HG02840 (cell line): ENCODE results near the gene ATAD3C.

Source experiments
- ATAC-seq: cut with Tn5 transposase; IDR thresholded peaks from one replicate; pipeline ENCODE4 v1.9.1; 2021; ENCODE audit warnings: mild to moderate bottlenecking, moderate library complexity, moderate number of reproducible peaks; ENCODE audit not compliant: unreplicated experiment, low FRiP score

ATAD3C gene

DNA sequence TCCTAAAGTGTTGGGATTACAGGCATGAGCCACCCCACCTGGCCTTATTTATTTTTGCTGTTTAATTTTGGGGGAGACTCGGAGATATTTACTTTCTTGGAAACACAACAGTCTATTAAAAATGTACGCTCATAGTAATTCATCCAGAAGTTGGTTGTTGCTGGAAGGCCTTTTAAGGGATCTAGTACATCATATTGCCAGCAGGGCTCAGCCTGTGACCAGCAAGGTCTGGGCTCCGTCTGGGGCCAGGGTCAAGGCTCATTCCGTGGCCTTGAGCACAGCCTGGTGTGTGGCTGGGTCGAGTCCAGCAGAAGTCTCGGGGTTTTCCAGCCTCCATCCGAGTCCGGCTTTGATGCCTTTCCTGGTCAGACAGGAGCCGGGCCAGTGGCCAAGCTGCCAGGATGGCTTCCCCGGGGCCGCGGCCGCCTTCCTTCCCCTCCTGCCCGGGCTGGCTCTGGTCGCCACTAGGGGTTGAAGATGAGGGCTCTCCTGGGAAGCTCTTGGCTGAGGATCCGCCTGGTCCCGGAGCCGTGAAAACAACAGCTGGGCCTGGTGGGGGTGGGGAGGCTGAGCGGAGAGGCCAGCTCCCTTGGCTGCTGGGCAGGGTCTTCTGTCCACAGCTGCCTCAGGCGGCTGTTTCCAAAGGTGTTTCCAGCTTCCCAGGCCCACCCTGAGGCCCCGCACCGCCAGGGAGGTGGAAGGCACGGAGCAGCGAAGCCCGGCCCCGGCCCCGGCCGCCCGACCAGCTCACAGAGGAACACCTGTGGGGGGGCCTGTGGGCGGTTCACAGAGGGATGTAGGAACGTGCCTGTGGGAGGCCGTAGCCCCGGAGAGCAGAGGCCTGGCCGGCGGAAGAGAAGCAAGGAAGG, 19.1 kb upstream of the ATAD3C start:
- ATAC-seq, result no peak

DNA sequence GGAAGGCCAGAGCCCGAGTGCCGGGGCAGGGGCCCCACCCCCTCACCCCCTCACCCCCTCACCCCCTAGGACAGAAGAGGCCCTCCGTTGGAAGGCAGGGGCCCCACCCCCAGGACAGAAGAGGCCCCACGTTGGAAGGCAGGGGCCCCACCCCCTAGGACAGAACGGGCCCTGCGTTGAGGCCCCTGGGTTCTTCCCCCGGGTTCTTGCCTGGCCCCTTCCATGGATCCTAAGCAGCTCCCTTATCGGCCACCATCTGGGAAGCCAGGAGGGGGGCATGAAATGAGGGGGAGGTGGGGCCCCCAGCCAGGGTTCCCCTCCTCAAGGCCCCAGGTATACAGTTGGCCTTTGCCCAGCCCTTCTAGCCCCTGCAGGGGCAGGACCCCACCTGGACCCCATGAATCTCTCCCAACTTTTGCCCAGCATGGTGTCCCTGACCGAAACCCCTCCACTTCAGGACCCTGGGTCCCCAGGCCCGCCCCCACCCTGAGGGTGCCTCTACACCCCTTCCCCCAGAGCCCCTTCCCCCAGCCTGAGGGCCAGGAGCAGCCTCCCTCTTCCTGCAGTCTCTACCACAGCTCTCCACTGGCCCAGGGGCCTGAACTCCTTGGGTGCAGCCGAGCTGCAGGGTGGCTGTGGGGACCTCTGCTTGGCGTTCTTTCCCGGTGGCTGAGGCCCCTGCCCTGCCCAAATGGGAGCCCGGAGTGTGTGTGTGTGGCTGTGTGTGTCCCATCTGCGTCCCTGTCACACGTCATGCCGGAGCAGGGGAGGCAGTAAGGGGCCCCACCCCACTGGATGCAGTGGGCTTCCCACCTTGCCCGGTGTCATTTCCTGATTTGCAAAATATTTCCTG, 18.3 kb upstream of the ATAD3C start:
- ATAC-seq, result no peak

DNA sequence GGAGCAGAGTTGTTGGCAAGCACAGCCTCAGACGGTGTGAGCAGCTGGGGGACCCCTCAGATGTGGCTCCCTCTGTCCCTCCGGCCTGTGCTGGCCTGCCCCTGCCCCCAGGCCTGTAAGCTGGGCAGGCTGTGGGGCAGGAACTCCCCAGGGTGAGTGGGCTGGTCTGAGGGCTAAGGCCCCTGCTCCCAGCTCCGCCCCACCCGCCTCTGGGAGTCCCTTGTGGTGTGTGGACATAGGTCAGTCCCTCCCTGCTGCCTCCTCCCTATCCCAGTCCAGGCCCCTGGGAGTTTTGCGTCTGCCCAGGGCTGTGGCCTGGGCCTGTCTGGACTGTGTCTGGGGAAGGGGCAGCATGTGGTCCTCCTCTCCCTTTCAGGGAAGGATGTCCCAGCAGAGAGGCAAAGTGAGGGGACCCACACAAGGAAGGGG, 17.6 kb upstream of the ATAD3C start:
- no peak for ATAC-seq

DNA sequence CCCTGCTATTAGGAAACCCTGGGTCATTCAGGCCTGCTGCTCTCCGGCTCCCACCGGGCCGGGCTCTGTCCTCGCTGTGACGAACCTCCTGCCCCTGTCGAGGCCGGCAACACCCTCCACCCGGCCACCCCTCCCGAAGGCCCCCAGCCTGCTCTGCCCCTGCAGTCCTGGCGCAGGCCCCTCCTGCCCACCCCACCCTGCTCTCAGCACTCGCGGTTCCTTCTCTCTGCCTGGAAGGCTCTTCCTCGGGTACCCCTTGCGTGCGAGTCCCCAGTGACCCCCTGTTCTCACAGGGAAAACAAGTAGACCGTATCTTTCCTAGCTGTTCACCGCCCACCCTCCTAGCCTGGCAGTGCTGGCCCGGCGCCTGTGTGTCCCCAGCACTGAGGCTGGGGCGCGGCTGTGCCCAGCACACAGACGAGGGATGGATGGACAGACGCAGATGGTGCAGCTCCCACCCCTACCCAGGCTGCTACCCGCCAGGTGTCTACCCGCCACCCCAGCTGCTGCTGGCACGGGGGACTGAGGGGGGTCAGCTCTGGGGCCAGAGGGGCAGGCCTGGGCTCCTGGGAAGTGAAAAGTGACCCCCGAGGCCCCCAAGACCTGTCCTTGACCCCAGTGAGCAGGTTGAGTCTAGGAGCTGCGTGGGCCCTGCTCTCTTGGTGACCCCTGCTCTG, 17.1 kb upstream of the ATAD3C start:
- ATAC-seq, result no peak

DNA sequence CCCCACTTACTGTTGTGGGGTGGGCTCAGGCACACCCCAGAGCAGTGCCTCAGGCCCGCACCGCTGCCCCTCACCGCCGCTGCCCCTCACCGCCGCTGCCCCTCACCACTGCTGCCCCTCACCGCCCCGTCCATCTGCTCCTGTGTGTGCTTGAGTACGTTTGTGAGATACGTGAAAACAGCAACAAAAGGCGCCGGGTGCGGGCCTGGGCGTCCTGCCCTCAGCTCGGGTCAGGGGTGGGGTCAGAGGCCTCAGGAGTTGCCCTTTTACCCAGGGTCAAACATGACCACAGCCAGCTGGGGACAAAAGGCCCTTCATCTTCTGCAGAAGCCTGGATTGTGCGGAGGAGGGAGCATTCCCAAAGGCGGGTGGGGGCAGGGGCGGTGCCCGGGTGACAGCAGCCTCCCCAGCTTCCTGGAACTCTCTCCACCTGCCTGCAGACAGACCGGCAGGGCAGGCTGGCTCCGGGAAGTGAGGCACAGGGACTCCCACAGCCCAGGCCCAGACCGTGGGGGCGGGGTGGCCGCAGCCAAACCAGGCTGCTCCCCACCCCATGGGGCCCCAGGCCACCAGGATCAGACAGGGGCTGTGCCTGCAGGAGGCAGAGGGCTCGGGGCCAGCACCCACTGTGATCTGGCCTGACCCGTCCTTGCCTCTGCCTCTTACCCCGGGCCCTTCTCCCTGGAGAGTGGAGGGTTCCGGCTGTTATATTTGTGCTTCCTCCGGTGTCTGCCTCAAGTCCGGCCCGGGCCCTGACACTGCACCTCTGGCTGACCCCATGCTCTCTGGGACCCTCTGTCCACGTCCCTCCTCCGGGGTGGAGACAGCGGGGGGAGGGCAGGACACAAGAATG, 16.3 kb upstream of the ATAD3C start:
- ATAC-seq, result no peak

DNA sequence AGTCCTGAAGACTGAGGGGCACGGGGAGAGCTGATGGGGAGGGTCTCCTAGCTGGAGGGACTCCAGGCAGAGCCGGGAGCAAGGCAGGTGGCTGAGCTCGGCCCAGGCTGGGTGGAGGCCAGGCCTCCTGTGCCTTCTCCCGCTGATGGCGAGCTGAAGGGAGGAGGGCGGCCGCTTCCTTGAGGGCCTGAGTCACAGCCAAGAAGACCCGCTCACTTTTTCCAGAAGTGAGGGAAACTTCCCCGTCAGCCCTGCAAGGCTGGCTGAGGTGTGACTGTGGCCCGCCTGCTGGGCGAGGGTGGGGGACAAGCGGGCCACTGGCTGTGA, 15.7 kb upstream of the ATAD3C start:
- no peak for ATAC-seq

DNA sequence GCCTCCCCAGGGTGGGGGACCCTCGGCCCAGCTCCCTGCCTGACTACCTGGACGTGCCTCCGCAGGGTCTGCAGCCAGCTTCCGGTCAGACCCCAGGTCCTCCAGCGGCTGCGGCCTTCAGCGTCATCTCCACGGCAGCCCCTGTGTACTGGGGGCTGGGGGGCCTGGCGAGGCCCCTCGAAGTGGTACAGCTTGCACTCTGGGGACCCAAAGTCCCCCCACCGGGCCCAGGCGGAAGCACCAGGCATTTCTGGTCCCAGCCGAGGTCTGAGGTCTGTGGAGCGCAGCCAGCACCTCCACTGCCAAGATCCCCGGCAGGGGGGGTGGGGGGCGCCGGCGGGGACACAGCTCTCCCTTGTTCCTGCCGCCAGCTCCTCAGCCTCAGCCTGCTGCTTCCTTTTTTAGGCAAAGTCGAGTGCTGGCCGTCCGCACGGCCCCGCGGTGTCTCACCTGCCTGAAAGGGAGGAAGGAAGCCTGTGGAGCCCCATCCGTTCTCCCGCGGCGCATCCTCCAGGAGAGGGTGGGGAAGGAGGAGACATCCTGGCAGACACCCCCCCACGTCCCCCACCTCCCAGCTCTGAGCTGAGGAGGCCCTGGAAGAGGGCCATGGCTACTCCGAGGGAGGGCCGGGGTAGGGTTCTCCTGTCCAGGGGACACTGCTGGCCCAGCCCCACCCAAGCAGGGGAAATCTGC, 15.2 kb upstream of the ATAD3C start:
- ATAC-seq, result no peak

DNA sequence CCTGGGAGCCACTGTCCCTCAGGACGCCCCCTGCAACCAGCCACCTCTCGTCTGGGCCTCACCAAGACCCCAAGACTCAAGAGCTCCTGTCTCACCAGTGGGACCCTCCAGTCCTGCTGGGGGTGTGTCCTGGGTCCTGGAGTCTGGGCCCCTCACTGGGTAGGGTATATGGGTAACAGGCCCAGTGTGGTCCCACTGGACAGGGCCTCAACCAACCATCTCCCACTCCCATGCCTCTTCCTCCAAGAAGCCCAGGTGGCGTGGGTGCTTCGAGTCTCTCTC, 14.7 kb upstream of the ATAD3C start:
- ATAC-seq, result no peak

DNA sequence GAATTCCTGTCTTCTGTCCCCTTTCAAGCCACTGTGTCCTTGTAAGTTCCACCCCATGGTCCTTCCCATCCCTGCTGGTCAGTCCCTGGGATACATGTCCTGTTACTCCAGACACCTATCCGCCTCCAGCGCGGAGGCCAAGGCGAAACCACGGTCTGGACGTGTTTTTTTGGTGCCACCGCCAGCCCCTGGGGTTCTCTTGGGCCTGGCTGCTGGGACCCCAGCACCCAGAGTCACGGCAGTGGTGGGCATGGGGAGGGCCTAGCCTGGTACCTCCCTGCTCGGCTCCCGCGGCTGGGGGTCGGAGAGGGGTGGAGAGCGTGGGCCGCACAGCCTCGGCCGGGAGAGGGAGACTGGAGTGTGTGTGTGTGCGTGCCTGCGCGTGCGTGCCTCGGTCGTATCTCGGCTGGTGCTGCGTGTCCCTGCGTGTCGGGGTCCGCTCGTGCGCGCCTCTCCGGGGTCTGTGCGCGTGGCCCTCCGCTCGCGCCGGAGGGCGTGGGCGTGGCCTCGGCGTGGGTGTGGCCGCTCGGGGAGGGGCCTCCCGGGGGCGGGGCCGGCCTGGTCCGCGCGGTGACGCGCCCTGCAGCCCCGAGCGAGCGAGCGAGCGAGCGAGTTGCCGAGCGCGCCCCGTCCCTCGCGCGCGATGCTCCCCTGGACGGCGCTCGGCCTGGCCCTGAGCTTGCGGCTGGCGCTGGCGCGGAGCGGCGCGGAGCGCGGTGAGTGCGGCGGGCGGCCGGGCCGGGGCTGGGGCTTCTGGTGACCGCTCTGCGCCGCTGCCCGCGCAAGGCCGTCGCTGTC, 14.2 kb upstream of the ATAD3C start, which contains the start of gene VWA1:
Gene VWA1, plus strand, starts transcription at position 585 of the 798 bp plus-strand sequence. Its CDS starts 59 bp downstream, at position 644.
- ATAC-seq, result no peak

DNA sequence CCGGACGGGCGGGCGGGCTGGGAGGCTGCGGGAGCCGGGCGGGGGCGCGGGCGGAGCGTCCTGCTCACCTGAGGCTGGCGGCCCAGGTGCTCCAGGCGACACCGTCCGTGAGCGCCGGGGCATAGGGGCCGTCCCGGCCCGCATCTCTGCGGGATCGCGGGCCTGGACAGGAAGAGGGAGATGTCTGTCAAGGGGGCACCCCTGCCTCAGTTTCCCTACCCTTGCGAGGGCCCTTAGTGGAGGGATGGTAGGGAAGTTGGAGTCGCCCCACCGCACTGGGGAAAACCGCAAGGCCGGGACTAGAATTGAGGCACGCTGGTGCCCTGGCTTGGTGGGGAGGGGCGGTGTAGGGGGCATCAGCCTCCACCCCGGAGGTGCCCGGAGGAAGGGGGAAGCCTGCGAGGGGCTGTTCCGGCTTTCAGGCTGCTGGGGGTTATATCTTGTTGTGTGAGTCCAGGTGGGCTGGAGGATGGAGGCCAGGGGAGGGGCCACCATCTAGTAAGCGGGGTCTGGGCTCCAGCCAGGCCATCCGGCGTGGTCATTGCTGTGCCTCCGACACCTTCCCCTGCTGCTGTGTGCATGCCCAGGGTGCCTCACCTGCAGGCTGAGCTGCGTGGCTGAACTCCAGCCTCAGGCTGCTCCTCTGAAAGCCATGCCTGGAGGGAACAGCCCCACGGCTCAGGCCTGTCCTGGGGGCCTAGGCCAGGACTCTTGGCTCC, 13.4 kb upstream of the ATAD3C start:
- no peak for ATAC-seq

DNA sequence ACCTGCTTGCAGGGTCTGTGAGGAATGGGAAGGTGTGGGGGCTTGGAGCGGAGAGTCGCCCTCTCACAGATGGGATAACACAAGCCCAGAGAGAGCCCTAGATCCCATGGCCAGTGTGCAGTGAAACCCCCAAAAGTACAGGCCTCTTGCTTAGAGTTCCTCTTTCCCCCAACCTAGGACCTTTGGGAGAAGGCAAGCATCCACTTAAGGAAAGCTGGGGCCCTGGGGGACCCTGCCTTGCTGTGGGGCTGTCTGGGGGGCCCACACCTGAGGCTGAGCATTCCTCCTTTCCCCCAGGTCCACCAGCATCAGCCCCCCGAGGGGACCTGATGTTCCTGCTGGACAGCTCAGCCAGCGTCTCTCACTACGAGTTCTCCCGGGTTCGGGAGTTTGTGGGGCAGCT, 12.9 kb upstream of the ATAD3C start:
- no peak for ATAC-seq

DNA sequence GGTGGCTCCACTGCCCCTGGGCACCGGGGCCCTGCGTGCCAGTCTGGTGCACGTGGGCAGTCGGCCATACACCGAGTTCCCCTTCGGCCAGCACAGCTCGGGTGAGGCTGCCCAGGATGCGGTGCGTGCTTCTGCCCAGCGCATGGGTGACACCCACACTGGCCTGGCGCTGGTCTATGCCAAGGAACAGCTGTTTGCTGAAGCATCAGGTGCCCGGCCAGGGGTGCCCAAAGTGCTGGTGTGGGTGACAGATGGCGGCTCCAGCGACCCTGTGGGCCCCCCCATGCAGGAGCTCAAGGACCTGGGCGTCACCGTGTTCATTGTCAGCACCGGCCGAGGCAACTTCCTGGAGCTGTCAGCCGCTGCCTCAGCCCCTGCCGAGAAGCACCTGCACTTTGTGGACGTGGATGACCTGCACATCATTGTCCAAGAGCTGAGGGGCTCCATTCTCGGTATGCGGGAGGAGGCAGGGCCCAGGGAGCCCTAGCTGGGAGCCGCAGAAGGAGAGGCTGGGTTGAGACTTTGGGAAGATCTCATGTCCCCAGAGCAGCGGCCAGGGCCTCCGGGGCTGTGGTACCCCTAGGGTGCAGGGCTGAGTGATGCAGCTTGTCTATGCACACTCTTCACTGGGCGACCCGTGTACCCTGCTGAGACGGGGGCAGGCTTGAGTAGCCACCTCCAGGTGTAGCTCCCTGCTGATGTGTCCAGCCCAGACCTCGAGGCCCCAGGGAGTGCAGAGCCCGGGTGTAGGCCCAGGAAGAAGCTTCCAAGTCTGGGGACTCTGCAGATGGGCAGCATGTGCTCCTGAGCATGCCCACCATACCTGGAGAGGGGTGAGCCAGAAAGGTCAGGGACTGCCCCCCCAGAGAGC, 12.2 kb upstream of the ATAD3C start:
- ATAC-seq, result no peak

DNA sequence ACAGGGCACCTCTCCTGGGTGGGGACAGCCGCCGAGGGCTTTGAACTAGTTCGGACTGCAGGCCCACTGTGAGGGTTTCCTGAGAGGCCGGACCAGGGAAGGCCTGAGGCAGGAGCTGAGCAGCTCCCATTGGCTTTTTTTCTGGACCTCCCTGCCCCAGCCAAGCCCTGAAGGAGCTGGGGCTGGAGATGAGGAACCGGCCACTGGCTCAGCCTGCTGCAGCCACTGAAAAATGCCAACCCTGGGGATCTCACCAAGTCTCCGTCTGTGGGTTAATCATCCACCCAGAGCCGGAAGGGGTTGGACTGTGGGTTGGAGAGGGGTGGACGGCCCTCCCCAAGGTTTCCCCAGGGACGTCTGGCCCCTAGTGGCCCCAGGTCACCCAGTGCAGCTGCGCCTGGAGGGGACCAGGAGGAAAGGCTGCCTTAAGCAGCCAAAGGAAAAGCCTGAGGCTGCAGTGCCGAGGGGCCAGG, 11.5 kb upstream of the ATAD3C start:
- ATAC-seq, result no peak

DNA sequence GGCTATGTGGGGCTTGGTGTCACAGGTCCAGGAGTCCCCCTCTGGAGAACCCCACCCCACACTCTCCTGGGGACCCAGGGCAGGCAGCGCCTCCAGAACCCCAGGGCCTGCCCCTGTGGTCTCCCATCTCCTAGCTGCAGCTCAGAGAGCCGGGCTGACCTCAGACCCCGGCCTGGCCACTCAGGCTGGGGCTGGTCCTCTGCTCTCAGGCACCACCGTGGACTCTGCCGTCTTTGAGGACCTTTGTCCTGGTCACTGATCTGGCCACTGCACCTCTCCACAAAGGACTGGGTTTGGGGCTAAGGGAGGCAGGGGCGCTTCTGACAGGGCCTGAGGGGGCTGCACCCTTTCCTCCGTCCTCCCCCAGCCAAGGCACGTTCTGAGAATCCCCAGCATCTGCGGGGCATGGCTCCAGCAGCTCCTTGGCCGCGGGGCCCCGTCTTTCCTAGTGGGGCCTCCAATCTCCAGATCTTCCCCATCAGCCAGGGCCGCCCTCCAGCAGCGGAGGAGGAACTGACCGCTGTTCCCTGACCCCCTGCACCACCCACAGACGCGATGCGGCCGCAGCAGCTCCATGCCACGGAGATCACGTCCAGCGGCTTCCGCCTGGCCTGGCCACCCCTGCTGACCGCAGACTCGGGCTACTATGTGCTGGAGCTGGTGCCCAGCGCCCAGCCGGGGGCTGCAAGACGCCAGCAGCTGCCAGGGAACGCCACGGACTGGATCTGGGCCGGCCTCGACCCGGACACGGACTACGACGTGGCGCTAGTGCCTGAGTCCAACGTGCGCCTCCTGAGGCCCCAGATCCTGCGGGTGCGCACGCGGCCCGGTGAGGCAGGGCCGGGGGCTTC, 10.7 kb upstream of the ATAD3C start:
- no peak for ATAC-seq

DNA sequence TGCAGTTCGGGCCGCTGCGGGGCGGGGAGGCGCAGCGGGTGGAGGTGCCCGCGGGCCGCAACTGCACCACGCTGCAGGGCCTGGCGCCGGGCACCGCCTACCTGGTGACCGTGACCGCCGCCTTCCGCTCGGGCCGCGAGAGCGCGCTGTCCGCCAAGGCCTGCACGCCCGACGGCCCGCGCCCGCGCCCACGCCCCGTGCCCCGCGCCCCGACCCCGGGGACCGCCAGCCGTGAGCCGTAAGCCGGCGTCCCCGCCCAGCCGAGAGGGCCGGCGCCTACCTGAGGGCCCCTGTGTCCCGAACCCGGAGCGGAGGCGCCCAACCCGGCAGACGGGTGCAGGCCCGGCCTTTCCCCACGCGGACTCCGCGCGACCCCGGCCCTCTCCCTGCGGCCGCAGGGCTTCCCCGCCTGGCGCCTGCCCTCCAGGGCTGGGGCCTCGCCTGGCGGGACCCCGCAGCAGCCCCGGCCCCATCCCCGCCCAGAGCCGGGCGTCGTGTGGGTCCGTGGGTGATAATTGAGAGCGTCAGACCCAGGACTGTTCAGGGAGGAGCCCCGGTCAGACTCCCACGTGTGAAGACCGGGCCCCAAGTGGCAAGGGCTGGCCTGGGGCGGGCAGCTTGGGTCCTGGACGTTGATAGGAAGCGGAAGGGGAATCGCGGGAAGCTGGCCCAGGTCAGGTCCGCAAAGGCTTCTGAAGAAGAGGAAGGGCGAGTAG, 9.8 kb upstream of the ATAD3C start:
- no peak for ATAC-seq
